22Rv1 (cell line): ENCODE results near the gene AIF1.

ENCODE experiments used
- ZFX ChIP-seq: fragments of 450-650 bp; IDR thresholded peaks from 2 replicates; pipeline ENCODE4 v1.6.1; 2017; ENCODE audit warnings: antibody characterized with exemption, borderline replicate concordance
- TF ChIP-seq, protein P1 (sequence below): fragments of 450-650 bp; IDR thresholded peaks from 2 replicates; pipeline ENCODE4 v1.5.1; 2017; ENCODE audit warnings: mild to moderate bottlenecking

DNA sequence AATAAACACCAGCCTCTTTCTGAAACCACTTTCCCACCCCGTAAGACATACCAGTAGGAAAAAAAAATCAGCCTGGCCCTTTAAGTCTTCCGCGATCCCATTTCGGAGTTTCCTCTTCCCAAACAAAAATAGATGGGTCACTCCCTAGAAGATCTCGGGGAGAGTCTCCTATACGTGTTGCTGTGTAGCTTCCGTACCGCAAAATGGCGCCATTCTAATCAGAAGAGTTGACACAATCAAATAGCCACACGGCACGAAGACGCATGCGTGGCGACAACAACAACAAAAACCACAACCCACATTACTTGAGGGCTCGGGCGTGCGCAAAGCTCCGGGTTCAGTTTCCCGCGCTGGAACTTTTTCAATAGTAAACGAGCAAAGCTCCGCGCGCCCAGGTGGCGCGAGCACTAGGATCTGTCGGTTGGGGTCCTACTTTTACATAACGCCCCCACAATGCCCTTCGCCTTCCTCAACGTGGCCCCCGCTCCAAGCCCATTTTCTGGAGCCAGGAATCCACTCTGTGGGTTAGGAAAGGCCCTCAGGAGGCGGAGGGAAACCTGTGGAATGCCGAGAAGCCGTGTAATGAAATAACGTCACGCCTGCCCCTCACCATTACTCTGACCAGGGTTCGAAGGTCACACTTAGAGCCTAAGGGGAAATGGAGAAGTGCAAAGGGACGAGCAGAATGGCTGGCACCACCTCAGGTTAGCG lies 49.9 kb downstream of the AIF1 start, which contains the start of gene GPANK1:
- TF ChIP-seq, protein P1, sequence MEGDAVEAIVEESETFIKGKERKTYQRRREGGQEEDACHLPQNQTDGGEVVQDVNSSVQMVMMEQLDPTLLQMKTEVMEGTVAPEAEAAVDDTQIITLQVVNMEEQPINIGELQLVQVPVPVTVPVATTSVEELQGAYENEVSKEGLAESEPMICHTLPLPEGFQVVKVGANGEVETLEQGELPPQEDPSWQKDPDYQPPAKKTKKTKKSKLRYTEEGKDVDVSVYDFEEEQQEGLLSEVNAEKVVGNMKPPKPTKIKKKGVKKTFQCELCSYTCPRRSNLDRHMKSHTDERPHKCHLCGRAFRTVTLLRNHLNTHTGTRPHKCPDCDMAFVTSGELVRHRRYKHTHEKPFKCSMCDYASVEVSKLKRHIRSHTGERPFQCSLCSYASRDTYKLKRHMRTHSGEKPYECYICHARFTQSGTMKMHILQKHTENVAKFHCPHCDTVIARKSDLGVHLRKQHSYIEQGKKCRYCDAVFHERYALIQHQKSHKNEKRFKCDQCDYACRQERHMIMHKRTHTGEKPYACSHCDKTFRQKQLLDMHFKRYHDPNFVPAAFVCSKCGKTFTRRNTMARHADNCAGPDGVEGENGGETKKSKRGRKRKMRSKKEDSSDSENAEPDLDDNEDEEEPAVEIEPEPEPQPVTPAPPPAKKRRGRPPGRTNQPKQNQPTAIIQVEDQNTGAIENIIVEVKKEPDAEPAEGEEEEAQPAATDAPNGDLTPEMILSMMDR: no peak
- TF ChIP-seq ZFX: no peak
